Measurements from ENCODE around the gene PTPRJ. TPM values are rescaled to one million over a fixed set of nuclear protein-coding genes. Genes with fewer than 3 reads are reported as not detected.

PTPRJ gene
- total RNA-seq, 1 experiment from 2014 or later: 12.1 TPM

GRCh38 chr11:48101044-48101733, 120.8 kb downstream of the PTPRJ start:
- BruUV-seq (replicated peaks): no TSS peak

GRCh38 chr11:48101958-48102357, 121.6 kb downstream of the PTPRJ start:
- ChIA-PET POLR2A (ENCODE audit: low non-redundant PET) (no interaction called here), CTCF (no interaction called here)
- H3K27me3 ChIP-seq (replicated peaks; ENCODE audit: insufficient read depth, low read depth, low read length, poor library complexity): no peaks in the 10 kb centered on the region
- H3K36me3 ChIP-seq (ENCODE audit: insufficient read depth, low read length, poor library complexity, severe bottlenecking): no peaks in the 10 kb centered on the region
- TF ChIP-seq CTCF (conservative IDR thresholded peaks at IDR 0.05; ENCODE audit: low read depth, low read length) (no peak), EZH2 (IDR thresholded peaks at IDR 0.05; ENCODE audit: borderline replicate concordance, low read depth, low read length, poor library complexity, severe bottlenecking) (no peak)
- H3K9me3 ChIP-seq (ENCODE audit: low read depth, low read length, poor library complexity, severe bottlenecking): no peaks in the 10 kb centered on the region
- H3K4me1 ChIP-seq (ENCODE audit: insufficient read depth, low read length, poor library complexity, severe bottlenecking): no peaks in the 10 kb centered on the region
- DNase-seq (ENCODE audit: low spot score): no peak
- H3K4me3 ChIP-seq (ENCODE audit: low read depth, low read length, poor library complexity, severe bottlenecking): no peak overlapping the region
- intact Hi-C loops (cut with micrococcal nuclease; ENCODE audit: unreplicated experiment): no loop called here
- BruUV-seq (replicated peaks): no TSS peak
- H3K27ac ChIP-seq (ENCODE audit: low read depth, low read length, poor library complexity, severe bottlenecking): no peak overlapping the region

More at GRCh38 chr11:48101044-48101733, 120.8 kb downstream of the PTPRJ start:
- POLR2A ChIA-PET (ENCODE audit: low non-redundant PET): no interaction called here
- DNase-seq (ENCODE audit: low spot score): no peak
- Histone ChIP-seq H3K4me1 (ENCODE audit: insufficient read depth, low read length, poor library complexity, severe bottlenecking) (no peaks in the 10 kb centered on the region), H3K27ac (ENCODE audit: low read depth, low read length, poor library complexity, severe bottlenecking) (no peak overlapping the region), H3K36me3 (ENCODE audit: insufficient read depth, low read length, poor library complexity, severe bottlenecking) (no peaks in the 10 kb centered on the region), H3K9me3 (ENCODE audit: low read depth, low read length, poor library complexity, severe bottlenecking) (no peaks in the 10 kb centered on the region), H3K4me3 (ENCODE audit: low read depth, low read length, poor library complexity, severe bottlenecking) (no peak overlapping the region), H3K27me3 (replicated peaks; ENCODE audit: insufficient read depth, low read depth, low read length, poor library complexity) (no peaks in the 10 kb centered on the region)
- CTCF ChIA-PET: no interaction called here
- TF ChIP-seq CTCF (conservative IDR thresholded peaks at IDR 0.05; ENCODE audit: low read depth, low read length) (no peak), EZH2 (IDR thresholded peaks at IDR 0.05; ENCODE audit: borderline replicate concordance, low read depth, low read length, poor library complexity, severe bottlenecking) (no peak)
- intact Hi-C loops (cut with micrococcal nuclease; ENCODE audit: unreplicated experiment): no loop called here

- H3K27me3 ChIP-seq (replicated peaks; ENCODE audit: insufficient read depth, low read depth, low read length, poor library complexity): no peaks in the 10 kb centered on the region
- H3K27ac ChIP-seq (ENCODE audit: low read depth, low read length, poor library complexity, severe bottlenecking): no peak overlapping the region
- H3K4me1 ChIP-seq (ENCODE audit: insufficient read depth, low read length, poor library complexity, severe bottlenecking): peaks cover under 1% of the 10 kb centered on the region
- H3K36me3 ChIP-seq (ENCODE audit: insufficient read depth, low read length, poor library complexity, severe bottlenecking): no peaks in the 10 kb centered on the region
- TF ChIP-seq EZH2 (IDR thresholded peaks at IDR 0.05; ENCODE audit: borderline replicate concordance, low read depth, low read length, poor library complexity, severe bottlenecking): no peak
- TF ChIP-seq CTCF (conservative IDR thresholded peaks at IDR 0.05; ENCODE audit: low read depth, low read length): no peak
- CTCF ChIA-PET: no interaction called here
- H3K4me3 ChIP-seq (ENCODE audit: low read depth, low read length, poor library complexity, severe bottlenecking): no peak overlapping the region
- no TSS peak for BruUV-seq (replicated peaks)
- DNase-seq (ENCODE audit: low spot score): no peak
- intact Hi-C loops (cut with micrococcal nuclease; ENCODE audit: unreplicated experiment): no loop called here
- H3K9me3 ChIP-seq (ENCODE audit: low read depth, low read length, poor library complexity, severe bottlenecking): no peaks in the 10 kb centered on the region
- POLR2A ChIA-PET (ENCODE audit: low non-redundant PET): no interaction called here
Measured at GRCh38 chr11:48103621-48104567, 123.5 kb downstream of the PTPRJ start.

Measured in A673 (cell line).